GM12875 (cell line): ENCODE measurements around the gene SPG11.

ENCODE experiments used
- H3K4me3 ChIP-seq: one replicate; pipeline ENCODE4 v1.5.1; 2011; ENCODE audit warnings: low read depth, low read length, control low read depth
- TF ChIP-seq, protein P1 (sequence below): IDR thresholded peaks from 2 replicates; pipeline ENCODE4 v1.5.1; 2011; ENCODE audit warnings: low read depth, mild to moderate bottlenecking, control low read depth, inconsistent platforms, low read length, moderate library complexity, borderline replicate concordance; ENCODE audit not compliant: insufficient read depth

SPG11 gene

GRCh38 chr15:44659056-44659455 lies 4.4 kb downstream of the SPG11 start:
- TF ChIP-seq, protein P1, sequence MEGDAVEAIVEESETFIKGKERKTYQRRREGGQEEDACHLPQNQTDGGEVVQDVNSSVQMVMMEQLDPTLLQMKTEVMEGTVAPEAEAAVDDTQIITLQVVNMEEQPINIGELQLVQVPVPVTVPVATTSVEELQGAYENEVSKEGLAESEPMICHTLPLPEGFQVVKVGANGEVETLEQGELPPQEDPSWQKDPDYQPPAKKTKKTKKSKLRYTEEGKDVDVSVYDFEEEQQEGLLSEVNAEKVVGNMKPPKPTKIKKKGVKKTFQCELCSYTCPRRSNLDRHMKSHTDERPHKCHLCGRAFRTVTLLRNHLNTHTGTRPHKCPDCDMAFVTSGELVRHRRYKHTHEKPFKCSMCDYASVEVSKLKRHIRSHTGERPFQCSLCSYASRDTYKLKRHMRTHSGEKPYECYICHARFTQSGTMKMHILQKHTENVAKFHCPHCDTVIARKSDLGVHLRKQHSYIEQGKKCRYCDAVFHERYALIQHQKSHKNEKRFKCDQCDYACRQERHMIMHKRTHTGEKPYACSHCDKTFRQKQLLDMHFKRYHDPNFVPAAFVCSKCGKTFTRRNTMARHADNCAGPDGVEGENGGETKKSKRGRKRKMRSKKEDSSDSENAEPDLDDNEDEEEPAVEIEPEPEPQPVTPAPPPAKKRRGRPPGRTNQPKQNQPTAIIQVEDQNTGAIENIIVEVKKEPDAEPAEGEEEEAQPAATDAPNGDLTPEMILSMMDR: no peak

DNA sequence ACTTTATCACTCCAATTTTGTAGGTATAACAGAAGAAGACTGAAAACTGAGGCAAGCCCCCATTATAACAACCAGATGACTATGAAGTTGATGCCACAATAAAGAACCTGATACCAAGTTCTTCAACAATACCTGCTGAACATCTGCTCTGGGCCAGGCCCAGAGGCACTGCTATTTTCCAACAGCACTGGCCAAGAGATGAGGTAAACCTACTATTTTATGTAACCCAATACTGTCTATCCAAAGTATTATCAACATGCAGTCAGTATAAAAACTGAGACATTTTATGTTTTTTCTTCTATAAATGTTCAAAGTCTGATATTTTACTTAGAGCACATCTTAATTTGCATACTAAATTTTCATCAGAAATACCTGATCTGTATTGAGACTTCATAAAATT lies 6.1 kb downstream of the SPG11 start:
- no peak overlapping the region for H3K4me3 ChIP-seq
- TF ChIP-seq, protein P1: no peak

More at GRCh38 chr15:44659056-44659455, 4.4 kb downstream of the SPG11 start:
- H3K4me3 ChIP-seq: no peak overlapping the region

DNA sequence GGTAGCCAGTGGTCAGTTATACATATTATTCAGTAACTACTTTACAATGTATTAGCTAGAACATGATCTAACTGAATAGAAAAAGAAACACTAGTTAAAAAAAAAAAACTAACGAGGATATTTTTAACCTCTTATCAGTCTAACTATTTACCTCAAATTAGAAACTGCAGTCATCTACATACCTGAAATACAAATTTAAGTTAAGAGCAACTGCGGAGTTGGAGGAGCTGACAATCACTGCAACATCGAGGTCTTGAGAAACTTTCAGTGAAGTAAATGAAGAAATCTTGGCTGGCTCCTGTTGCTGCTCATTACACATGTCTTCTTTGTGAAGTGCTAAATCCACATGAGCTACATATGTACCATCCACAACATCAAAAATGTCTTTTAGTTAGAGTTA lies 6.5 kb downstream of the SPG11 start:
- no peak overlapping the region for H3K4me3 ChIP-seq
- TF ChIP-seq, protein P1: no peak

DNA sequence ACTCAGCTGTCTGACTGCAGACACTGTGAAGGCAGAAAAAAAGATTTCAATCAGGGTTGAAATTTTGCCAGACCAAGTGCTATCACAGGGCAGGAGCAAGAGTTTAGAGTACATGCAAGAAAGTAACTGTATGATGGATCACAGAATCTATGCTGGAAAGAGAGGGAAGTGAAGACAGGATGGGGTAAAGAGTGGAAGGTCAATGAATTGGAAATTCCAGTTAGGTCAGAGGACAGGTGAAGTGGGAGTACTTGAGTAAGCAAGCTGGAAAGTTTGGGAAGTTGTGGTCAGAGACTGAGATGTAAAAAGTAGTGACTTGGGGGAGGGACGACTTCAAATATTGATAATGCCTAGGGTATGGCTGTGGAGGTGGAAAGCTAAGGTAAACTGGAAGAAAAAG lies 7.2 kb downstream of the SPG11 start:
- H3K4me3 ChIP-seq: no peak overlapping the region
- TF ChIP-seq, protein P1: no peak

GRCh38 chr15:44654858-44655257 lies 8.6 kb downstream of the SPG11 start:
- no peak overlapping the region for H3K4me3 ChIP-seq
- TF ChIP-seq, protein P1: no peak

GRCh38 chr15:44647637-44648036 lies 15.8 kb downstream of the SPG11 start:
- H3K4me3 ChIP-seq: no peak overlapping the region
- TF ChIP-seq, protein P1: no peak

DNA sequence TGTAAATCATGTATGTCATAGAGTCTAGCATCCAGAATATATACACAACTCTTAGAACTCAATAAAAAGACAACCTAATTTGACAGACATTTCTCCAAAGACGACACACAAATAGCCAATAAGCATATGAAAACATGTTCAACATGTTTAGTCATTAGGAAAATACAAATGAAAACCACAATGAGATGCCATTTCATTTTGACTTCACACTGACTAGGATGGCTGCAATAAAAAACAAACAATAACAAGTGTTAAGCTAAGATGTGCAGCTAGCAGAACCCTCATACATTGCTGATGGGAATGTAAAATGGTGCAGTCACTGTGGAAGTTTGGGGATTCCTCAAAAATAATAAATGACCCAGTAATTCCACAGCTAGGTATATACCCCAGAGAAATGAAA lies 16.4 kb downstream of the SPG11 start:
- no peak overlapping the region for H3K4me3 ChIP-seq
- TF ChIP-seq, protein P1: no peak
